Left ventricle myocardium inferior (tissue), 1 donor: ENCODE data around the gene NDUFB5. TPM values are rescaled to one million over a fixed set of nuclear protein-coding genes. Genes with fewer than 3 reads are reported as not detected.
A peak's percentile ranks its signal among the peaks of the same experiment; 100 is the strongest.

Source experiments
- DNase-seq: peaks from one replicate; pipeline ENCODE4 v3.0.0-alpha.2; 2020
- H3K27ac ChIP-seq: fragments of 200-600 bp; replicated peaks from 2 replicates; pipeline ENCODE4 v1.8.0; 2021
- H3K27me3 ChIP-seq: fragments of 200-600 bp; 2 replicates; pipeline ENCODE4 v1.8.0; 2021; ENCODE audit warnings: low read depth
- H3K36me3 ChIP-seq: fragments of 200-600 bp; 2 replicates; pipeline ENCODE4 v1.8.0; 2021
- H3K4me1 ChIP-seq: fragments of 200-600 bp; 2 replicates; pipeline ENCODE4 v1.8.0; 2021
- H3K4me3 ChIP-seq: fragments of 200-600 bp; 2 replicates; pipeline ENCODE4 v1.8.0; 2021; ENCODE audit warnings: mild to moderate bottlenecking, moderate library complexity
- H3K9me3 ChIP-seq: fragments of 200-600 bp; replicated peaks from 2 replicates; pipeline ENCODE4 v1.8.0; 2021
- CTCF ChIP-seq: fragments of 200-600 bp; IDR thresholded peaks from 2 replicates; pipeline ENCODE4 v1.8.0; 2021; ENCODE audit warnings: antibody characterized with exemption, mild to moderate bottlenecking, borderline replicate concordance
- intact Hi-C: fragments of 100-400 bp; cut with micrococcal nuclease; formaldehyde crosslinking; loops from one replicate; pipeline ENCODE4 v1.11.0; 2022
- long read RNA-seq: library from polyadenylated mRNA; unstranded; transcript quantifications from one replicate; pipeline ENCODE4 v2.0.0, GENCODE V29; 2021
- total RNA-seq: library from RNA; stranded (reverse); fragmentation: NEBNext Ultra II Directional; extraction: Animal tissue kit (Norgen Biotek cat#: 25700); gene quantifications from one replicate; pipeline ENCODE4 v1.2.1, GENCODE V29; 2021
- donor health status: DM: no; HTN: yes; CAD: no; lungs with severe emphysema.

The NDUFB5 gene
- total RNA-seq = 365 TPM
- long read RNA-seq, full-length matches to known transcripts = 100 of 108 reads
- long read RNA-seq, partial matches to known transcripts = 5 of 108 reads
- long read RNA-seq, other reads (novel, unspliced or antisense) = 3 of 108 reads

GRCh38 chr3:179604321-179605078, at the start of gene NDUFB5, which contains the start of gene MRPL47:
NDUFB5 (plus strand) TSS chr3:179604794; CDS start chr3:179604816, 22 bp downstream.
MRPL47 (minus strand) TSS chr3:179604638; CDS start chr3:179604624, 14 bp downstream.
- intact Hi-C loops = no loop called here
- peak; percentile 93 for DNase-seq
- no peak for TF ChIP-seq CTCF
- peak within 1 kb of the TSS; percentile 75 for H3K4me3 ChIP-seq
- H3K27me3 ChIP-seq = no peaks in the 10 kb centered on the region
- H3K27ac ChIP-seq = peak within 1 kb of the TSS; percentile 93
- H3K36me3 ChIP-seq = peaks cover 52% of the 10 kb centered on the region
- no peaks in the 10 kb centered on the region for H3K9me3 ChIP-seq
- H3K4me1 ChIP-seq = peaks cover 69% of the 10 kb centered on the region

DNA sequence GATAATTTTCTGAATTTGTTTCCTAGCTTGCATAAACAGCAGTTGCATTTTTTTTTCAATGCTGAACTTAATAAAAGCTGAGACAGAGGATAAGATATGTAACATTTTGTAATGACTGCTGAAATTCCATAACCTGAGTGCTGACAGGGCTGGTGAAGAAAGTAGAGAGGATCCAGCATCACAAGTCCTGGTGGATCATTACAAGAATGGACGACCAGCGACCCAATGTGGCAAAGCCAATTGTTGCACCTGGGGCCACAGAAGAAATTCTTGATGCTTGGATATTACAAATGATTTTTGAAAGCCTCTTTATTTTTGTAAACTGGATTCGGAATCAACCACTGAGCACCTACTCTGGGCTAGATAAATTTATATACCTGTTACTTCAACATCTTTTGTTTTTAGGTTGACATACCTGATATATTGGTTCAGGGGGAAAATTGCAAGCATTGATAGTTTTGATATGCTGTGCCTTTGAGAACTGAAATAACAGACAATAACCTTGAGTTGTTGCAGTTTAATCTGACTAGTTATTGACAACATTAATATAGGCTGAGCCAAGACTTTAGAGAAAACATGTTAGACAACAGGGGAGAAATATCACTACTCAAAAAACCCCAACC, 45.7 kb upstream of the NDUFB5 start:
- TF ChIP-seq CTCF = peak; percentile 94
- peak; percentile 56 for DNase-seq
- H3K4me1 ChIP-seq = peaks cover 18% of the 10 kb centered on the region

DNA sequence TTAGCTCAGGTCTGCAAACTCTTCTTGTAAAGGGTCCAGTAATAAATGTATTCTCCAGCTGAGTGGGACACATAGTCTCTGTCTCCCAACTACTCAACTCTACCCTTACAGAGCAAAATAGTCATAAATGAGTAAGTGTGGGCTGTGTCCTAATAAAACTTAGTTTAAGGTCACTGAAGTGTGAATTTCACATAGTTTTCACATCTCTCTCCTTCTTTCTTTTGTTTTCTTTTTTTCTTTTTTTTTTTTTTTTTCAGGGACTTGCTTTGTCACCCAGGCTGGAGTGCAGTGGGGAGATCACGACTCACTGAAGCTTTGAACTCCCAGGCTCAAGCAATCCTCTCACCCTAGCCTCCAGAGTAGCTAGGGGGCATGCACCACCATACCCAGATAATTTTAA, 43.8 kb upstream of the NDUFB5 start:
- intact Hi-C loops = no loop called here
- Histone ChIP-seq H3K27me3 (no peaks in the 10 kb centered on the region), H3K36me3 (no peaks in the 10 kb centered on the region), H3K9me3 (no peaks in the 10 kb centered on the region), H3K4me3 (no peak overlapping the region), H3K4me1 (peaks cover 19% of the 10 kb centered on the region), H3K27ac (no peak overlapping the region)
- TF ChIP-seq CTCF = no peak
- no peak for DNase-seq

More for the DNA sequence above, 45.7 kb upstream of the NDUFB5 start:
- no peaks in the 10 kb centered on the region for H3K27me3 ChIP-seq
- no peaks in the 10 kb centered on the region for H3K36me3 ChIP-seq
- intact Hi-C loops = loop anchor here (5.0 kb wide), 1 partner anchor 137 kb away; no protein-coding TSS in a partner anchor
- no peak overlapping the region for H3K27ac ChIP-seq
- no peaks in the 10 kb centered on the region for H3K9me3 ChIP-seq
- H3K4me3 ChIP-seq = no peak overlapping the region

- intact Hi-C loops = no loop called here
- Histone ChIP-seq H3K27ac (peak within 1 kb of the TSS; percentile 93), H3K4me1 (peaks cover 19% of the 10 kb centered on the region), H3K36me3 (no peaks in the 10 kb centered on the region), H3K27me3 (no peaks in the 10 kb centered on the region), H3K4me3 (peak within 1 kb of the TSS; percentile 90), H3K9me3 (no peaks in the 10 kb centered on the region)
- no peak for TF ChIP-seq CTCF
- peak; percentile 100 for DNase-seq
Observed at GRCh38 chr3:179562591-179563270, 41.9 kb upstream of the NDUFB5 start, which contains the start of gene ACTL6A. ACTL6A (plus strand) TSS chr3:179562926; CDS start chr3:179563093, 167 bp downstream.

DNA sequence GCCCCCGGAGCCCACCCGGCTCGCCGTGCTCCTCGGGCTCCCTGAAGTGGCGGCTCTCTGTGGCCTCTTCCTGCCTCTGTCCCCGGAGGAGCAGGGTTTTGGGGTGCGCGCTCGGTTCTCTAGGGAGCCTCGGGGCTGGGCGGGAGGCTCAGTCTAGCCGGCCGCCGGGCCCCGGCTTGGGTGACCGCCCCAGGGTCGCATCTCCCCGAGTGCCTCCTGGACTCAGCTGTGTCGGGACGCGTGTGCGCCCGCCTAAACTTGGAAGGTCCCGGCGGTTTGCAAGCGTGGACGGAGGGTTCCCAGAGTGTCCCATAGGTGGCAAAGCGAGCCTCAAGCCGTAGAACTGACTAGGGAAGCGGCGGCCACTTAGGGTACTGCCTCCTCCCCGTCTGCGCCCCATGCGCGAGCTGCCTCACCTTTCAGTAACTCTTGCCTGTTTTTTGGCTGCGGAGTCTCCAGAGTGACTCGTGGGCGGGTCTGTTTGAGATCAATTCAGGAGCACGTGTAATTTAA, 41.3 kb upstream of the NDUFB5 start:
- no peaks in the 10 kb centered on the region for H3K27me3 ChIP-seq
- intact Hi-C loops = no loop called here
- peaks cover 19% of the 10 kb centered on the region for H3K4me1 ChIP-seq
- H3K4me3 ChIP-seq = peak overlapping the region; percentile 90
- no peaks in the 10 kb centered on the region for H3K36me3 ChIP-seq
- H3K9me3 ChIP-seq = no peaks in the 10 kb centered on the region
- peak; percentile 52 for DNase-seq
- peak; percentile 67 for TF ChIP-seq CTCF
- H3K27ac ChIP-seq = peak overlapping the region; percentile 93
